Measurements from ENCODE around the gene CDH13. TPM values are rescaled to one million over a fixed set of nuclear protein-coding genes. Genes with fewer than 3 reads are reported as not detected.

CDH13 gene
- total and polyA plus RNA-seq, 2 donors (not counting 1 experiment from before 2014, with no cell fraction given) = 27.6 to 96.7 TPM

DNA sequence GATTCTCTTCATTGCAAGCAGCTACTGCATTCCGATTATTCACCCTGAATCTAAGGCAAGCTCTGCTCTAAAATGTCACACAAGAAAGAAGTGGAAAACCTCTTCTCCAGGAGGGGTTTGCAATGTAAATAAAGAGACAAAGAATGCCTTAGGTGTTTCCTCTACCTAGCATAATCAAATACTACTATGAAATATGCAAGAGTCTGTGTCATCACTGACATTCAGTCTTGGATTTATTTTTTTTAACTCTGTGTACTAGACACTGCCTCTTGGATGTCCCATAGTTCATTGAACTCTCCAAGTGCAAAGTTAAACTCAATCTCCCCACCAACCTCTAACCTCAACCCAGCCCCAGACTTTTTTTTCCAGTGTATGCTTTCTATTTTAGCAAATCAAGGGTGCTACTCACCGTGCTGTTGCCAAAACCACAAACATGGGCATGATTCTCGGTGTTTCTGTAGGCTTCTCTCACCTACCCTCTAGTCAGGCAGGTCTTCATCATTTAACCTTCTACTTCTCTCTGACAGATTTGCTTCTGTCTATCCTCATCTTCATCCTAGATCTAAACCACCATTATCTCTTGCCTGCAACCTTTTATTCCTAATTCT, 329.1 kb downstream of the CDH13 start:
- H3K4me1 ChIP-seq (ENCODE audit: control insufficient read depth, extremely low read depth, insufficient read depth, low read length) = no peaks in the 10 kb centered on the region
- no peaks in the 10 kb centered on the region for H4K20me1 ChIP-seq (ENCODE audit: control insufficient read depth, extremely low read depth, insufficient read depth, low read length)
- no peak overlapping the region for H3K27ac ChIP-seq (ENCODE audit: insufficient read depth, low read length)
- DNase-seq (ENCODE audit: low read depth in 2 of 2) = peak in 1 of 2 donors; percentile 35
- H3K79me2 ChIP-seq (ENCODE audit: control insufficient read depth, insufficient read depth, low read length) = no peaks in the 10 kb centered on the region
- H3K9me3 ChIP-seq (ENCODE audit: control insufficient read depth, insufficient read depth, low read depth, low read length) = no peaks in the 10 kb centered on the region
- H3K27me3 ChIP-seq (ENCODE audit: control insufficient read depth, insufficient read depth, low read length) = no peaks in the 10 kb centered on the region
- H3K4me2 ChIP-seq (ENCODE audit: extremely low read depth, insufficient read depth, low read length) = no peak overlapping the region
- no peak overlapping the region for H2AFZ ChIP-seq (ENCODE audit: low read length)
- no peak overlapping the region for H3K9ac ChIP-seq (ENCODE audit: insufficient read depth, low read length)
- TF ChIP-seq EZH2 (IDR thresholded peaks at IDR 0.05; ENCODE audit: low read length, missing control alignments) = no peak
- TF ChIP-seq, protein P1, sequence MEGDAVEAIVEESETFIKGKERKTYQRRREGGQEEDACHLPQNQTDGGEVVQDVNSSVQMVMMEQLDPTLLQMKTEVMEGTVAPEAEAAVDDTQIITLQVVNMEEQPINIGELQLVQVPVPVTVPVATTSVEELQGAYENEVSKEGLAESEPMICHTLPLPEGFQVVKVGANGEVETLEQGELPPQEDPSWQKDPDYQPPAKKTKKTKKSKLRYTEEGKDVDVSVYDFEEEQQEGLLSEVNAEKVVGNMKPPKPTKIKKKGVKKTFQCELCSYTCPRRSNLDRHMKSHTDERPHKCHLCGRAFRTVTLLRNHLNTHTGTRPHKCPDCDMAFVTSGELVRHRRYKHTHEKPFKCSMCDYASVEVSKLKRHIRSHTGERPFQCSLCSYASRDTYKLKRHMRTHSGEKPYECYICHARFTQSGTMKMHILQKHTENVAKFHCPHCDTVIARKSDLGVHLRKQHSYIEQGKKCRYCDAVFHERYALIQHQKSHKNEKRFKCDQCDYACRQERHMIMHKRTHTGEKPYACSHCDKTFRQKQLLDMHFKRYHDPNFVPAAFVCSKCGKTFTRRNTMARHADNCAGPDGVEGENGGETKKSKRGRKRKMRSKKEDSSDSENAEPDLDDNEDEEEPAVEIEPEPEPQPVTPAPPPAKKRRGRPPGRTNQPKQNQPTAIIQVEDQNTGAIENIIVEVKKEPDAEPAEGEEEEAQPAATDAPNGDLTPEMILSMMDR (conservative IDR thresholded peaks at IDR 0.05 in 1 of 2, IDR thresholded peaks at IDR 0.05 in 1 of 2; ENCODE audit: low read depth in 1 of 2, low read length in 2 of 2) = no peak
- H3K36me3 ChIP-seq (ENCODE audit: control insufficient read depth, insufficient read depth, low read length) = no peaks in the 10 kb centered on the region
- no peak overlapping the region for H3K4me3 ChIP-seq (replicated peaks in 1 of 4; ENCODE audit: control extremely low read depth in 1 of 4, insufficient read depth in 1 of 4, low read depth in 3 of 4, low read length in 4 of 4)

DNA sequence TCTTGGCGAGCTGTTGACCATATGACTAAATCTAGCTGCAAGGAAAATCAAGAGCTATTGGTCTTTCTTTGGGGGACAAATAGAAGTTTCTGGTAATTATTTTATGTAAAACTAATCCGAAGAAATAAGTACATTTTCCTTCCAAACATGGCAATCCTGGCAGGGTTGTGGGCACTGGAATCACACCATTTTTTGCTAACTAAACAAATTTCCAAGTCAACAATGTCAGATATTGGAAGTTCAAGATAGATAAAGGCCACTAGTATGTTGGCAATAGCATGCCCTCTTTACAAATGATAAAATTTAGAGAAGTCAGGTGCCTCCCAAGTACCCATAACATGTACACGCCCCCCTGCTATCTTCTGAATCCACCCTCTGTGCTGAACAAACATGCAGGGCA, 330.4 kb downstream of the CDH13 start:
- Histone ChIP-seq H3K4me2 (ENCODE audit: extremely low read depth, insufficient read depth, low read length) (no peak overlapping the region), H3K27me3 (ENCODE audit: control insufficient read depth, insufficient read depth, low read length) (no peaks in the 10 kb centered on the region), H3K4me3 (replicated peaks in 1 of 4; ENCODE audit: control extremely low read depth in 1 of 4, insufficient read depth in 1 of 4, low read depth in 3 of 4, low read length in 4 of 4) (no peak overlapping the region), H2AFZ (ENCODE audit: low read length) (no peak overlapping the region), H3K27ac (ENCODE audit: insufficient read depth, low read length) (no peak overlapping the region), H3K9ac (ENCODE audit: insufficient read depth, low read length) (no peak overlapping the region), H3K4me1 (ENCODE audit: control insufficient read depth, extremely low read depth, insufficient read depth, low read length) (no peaks in the 10 kb centered on the region), H4K20me1 (ENCODE audit: control insufficient read depth, extremely low read depth, insufficient read depth, low read length) (no peaks in the 10 kb centered on the region), H3K9me3 (ENCODE audit: control insufficient read depth, insufficient read depth, low read depth, low read length) (no peaks in the 10 kb centered on the region), H3K79me2 (ENCODE audit: control insufficient read depth, insufficient read depth, low read length) (no peaks in the 10 kb centered on the region), H3K36me3 (ENCODE audit: control insufficient read depth, insufficient read depth, low read length) (no peaks in the 10 kb centered on the region)
- no peak for TF ChIP-seq EZH2 (IDR thresholded peaks at IDR 0.05; ENCODE audit: low read length, missing control alignments)
- TF ChIP-seq, protein P1 (conservative IDR thresholded peaks at IDR 0.05 in 1 of 2, IDR thresholded peaks at IDR 0.05 in 1 of 2; ENCODE audit: low read depth in 1 of 2, low read length in 2 of 2) = no peak
- DNase-seq (ENCODE audit: low read depth in 2 of 2) = no peak

DNA sequence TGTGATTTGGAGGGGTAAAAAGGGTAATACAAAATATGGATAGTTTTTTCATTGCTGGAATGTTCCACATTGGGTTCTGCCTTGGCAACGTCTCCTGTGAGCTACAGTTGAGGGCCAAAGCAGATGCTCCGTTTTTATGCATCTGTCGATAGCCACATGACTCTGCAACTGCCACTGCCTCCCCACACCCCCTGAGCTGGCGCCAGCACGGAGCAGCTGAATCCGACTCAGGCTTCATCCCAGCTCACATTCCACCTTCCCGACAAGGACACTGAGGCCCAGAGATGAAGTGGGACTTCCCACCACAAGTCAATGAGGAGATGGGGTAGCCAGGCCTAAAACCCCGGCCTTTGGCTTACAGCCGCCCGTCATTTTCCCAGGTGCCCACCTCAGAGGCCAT, 334.1 kb downstream of the CDH13 start:
- TF ChIP-seq, protein P1 (conservative IDR thresholded peaks at IDR 0.05 in 1 of 2, IDR thresholded peaks at IDR 0.05 in 1 of 2; ENCODE audit: low read depth in 1 of 2, low read length in 2 of 2) = no peak
- TF ChIP-seq EZH2 (IDR thresholded peaks at IDR 0.05; ENCODE audit: low read length, missing control alignments) = no peak
- DNase-seq (ENCODE audit: low read depth in 2 of 2) = no peak
- H3K27ac ChIP-seq (ENCODE audit: insufficient read depth, low read length) = no peak overlapping the region
- no peak overlapping the region for H2AFZ ChIP-seq (ENCODE audit: low read length)
- H3K79me2 ChIP-seq (ENCODE audit: control insufficient read depth, insufficient read depth, low read length) = no peaks in the 10 kb centered on the region
- H3K4me1 ChIP-seq (ENCODE audit: control insufficient read depth, extremely low read depth, insufficient read depth, low read length) = no peaks in the 10 kb centered on the region
- H4K20me1 ChIP-seq (ENCODE audit: control insufficient read depth, extremely low read depth, insufficient read depth, low read length) = no peaks in the 10 kb centered on the region
- H3K4me2 ChIP-seq (ENCODE audit: extremely low read depth, insufficient read depth, low read length) = no peak overlapping the region
- H3K9ac ChIP-seq (ENCODE audit: insufficient read depth, low read length) = no peak overlapping the region
- no peaks in the 10 kb centered on the region for H3K27me3 ChIP-seq (ENCODE audit: control insufficient read depth, insufficient read depth, low read length)
- no peaks in the 10 kb centered on the region for H3K9me3 ChIP-seq (ENCODE audit: control insufficient read depth, insufficient read depth, low read depth, low read length)
- H3K4me3 ChIP-seq (replicated peaks in 1 of 4; ENCODE audit: control extremely low read depth in 1 of 4, insufficient read depth in 1 of 4, low read depth in 3 of 4, low read length in 4 of 4) = no peak overlapping the region
- no peaks in the 10 kb centered on the region for H3K36me3 ChIP-seq (ENCODE audit: control insufficient read depth, insufficient read depth, low read length)

Data from fibroblast of lung (primary cell).